SJSA1 (cell line): Measurements from ENCODE around the gene HOXB6. TPM values are rescaled to one million over a fixed set of nuclear protein-coding genes. Genes with fewer than 3 reads are reported as not detected.
A peak's percentile ranks its signal among the peaks of the same experiment; 100 is the strongest.

Source experiments
- DNase-seq, 2 experiments: peaks; one replicate each; pipeline ENCODE4 v3.0.0-alpha.2; 2015 to 2020; ENCODE audit warnings: low spot score in 2 of 2, low read depth in 1 of 2
- H3K27ac ChIP-seq: fragments of 250-450 bp; sonication (Bioruptor Pico); 2 replicates; pipeline ENCODE4 v1.5.1; 2020; ENCODE audit warnings: mild to moderate bottlenecking, moderate library complexity
- H3K27me3 ChIP-seq: fragments of 250-450 bp; sonication (Bioruptor Pico); replicated peaks from 2 replicates; pipeline ENCODE4 v1.5.1; 2020; ENCODE audit warnings: mild to moderate bottlenecking, moderate library complexity
- H3K36me3 ChIP-seq: fragments of 250-450 bp; sonication (Bioruptor Pico); 2 replicates; pipeline ENCODE4 v1.5.1; 2020; ENCODE audit warnings: mild to moderate bottlenecking
- H3K4me1 ChIP-seq: fragments of 250-450 bp; sonication (Bioruptor Pico); replicated peaks from 2 replicates; pipeline ENCODE4 v1.6.1; 2021; ENCODE audit warnings: mild to moderate bottlenecking
- H3K4me3 ChIP-seq: fragments of 250-450 bp; sonication (Bioruptor Pico); 2 replicates; pipeline ENCODE4 v1.5.1; 2020; ENCODE audit warnings: mild to moderate bottlenecking
- H3K9me3 ChIP-seq: fragments of 250-450 bp; sonication (Bioruptor Pico); replicated peaks from 2 replicates; pipeline ENCODE4 v1.5.1; 2020; ENCODE audit warnings: mild to moderate bottlenecking
- total RNA-seq: library from RNA; depleted of rRNA; stranded (reverse); fragments of >200 nt; shearing (Covaris generic); gene quantifications from 2 replicates; pipeline ENCODE4 v1.2.3, GENCODE V29; 2014

HOXB6 gene
- total RNA-seq, 1 experiment from 2014 or later: 4.8 TPM

DNA sequence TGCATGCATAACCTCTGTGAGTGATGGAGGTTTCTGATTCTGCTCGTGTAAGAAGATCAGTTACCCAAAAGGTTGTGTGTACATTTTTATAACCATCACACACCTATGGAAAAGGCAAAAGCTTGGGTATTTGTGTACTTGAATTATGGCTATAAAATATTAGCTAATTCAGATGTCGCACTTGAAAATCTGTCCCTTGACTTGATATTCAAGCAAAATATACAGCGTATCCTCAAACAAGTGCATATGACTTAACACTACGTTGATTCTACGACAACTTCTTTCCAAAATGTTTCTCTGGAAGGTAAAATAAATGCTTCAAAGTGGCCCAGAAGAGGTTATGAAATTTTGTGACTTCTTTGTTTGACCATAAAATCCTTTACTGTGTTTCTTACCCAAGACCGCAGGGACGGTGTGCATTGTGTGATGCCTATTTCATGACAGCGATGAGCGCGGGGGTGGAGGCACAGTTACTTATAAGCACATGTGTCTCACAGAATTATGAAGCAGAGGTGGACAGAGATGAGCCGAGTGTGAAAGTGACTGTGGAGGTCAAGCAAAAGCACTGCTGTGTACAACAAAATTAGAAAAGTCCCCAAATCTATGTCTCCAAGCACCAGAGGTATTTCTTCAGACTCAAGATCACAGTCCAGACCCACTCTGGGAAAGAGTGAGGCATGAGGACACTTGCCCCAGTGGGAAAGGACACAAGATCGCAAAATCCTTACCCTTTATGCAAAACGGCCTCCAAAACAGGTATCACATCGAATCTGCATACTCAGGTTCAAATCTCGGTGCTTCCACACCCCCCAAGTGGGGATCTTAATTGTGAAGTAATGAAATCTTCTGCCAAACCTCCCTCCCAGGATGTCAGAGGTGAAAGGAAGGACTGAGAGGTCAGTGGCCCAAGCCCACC, 25.5 kb upstream of the HOXB6 start:
- peaks cover 14% of the 10 kb centered on the region for H3K4me1 ChIP-seq
- H3K27ac ChIP-seq: no peak overlapping the region
- no peaks in the 10 kb centered on the region for H3K9me3 ChIP-seq
- H3K4me3 ChIP-seq: no peak overlapping the region
- no peaks in the 10 kb centered on the region for H3K36me3 ChIP-seq
- DNase-seq: no peak
- H3K27me3 ChIP-seq: peaks cover 98% of the 10 kb centered on the region

DNA sequence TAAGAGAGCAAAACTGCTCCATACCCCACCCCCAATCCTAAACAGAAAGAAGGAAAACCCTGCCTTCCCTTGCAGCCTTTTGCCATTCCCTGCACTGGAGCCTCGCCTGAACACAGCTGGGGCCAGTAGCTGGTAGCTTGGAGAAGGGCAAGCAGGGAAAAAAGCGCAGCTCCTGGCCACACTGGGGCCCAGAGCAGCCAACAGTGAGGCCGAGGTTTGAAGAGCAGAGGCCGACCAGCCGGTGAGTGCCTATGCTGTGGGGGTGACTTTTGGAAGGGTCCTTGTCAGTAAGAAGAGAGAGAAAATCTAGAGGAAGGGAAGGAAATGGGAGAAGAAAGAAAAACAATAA, 24.6 kb upstream of the HOXB6 start:
- Histone ChIP-seq H3K27ac (no peak overlapping the region), H3K9me3 (no peaks in the 10 kb centered on the region), H3K36me3 (no peaks in the 10 kb centered on the region), H3K27me3 (peaks cover 98% of the 10 kb centered on the region), H3K4me3 (no peak overlapping the region), H3K4me1 (peaks cover 20% of the 10 kb centered on the region)
- DNase-seq: no peak

GRCh38 chr17:48628649-48629410, 24.0 kb upstream of the HOXB6 start:
- peaks cover 20% of the 10 kb centered on the region for H3K4me1 ChIP-seq
- H3K27ac ChIP-seq: no peak overlapping the region
- H3K36me3 ChIP-seq: no peaks in the 10 kb centered on the region
- H3K9me3 ChIP-seq: no peaks in the 10 kb centered on the region
- peaks cover 98% of the 10 kb centered on the region for H3K27me3 ChIP-seq
- DNase-seq: no peak
- no peak overlapping the region for H3K4me3 ChIP-seq

DNA sequence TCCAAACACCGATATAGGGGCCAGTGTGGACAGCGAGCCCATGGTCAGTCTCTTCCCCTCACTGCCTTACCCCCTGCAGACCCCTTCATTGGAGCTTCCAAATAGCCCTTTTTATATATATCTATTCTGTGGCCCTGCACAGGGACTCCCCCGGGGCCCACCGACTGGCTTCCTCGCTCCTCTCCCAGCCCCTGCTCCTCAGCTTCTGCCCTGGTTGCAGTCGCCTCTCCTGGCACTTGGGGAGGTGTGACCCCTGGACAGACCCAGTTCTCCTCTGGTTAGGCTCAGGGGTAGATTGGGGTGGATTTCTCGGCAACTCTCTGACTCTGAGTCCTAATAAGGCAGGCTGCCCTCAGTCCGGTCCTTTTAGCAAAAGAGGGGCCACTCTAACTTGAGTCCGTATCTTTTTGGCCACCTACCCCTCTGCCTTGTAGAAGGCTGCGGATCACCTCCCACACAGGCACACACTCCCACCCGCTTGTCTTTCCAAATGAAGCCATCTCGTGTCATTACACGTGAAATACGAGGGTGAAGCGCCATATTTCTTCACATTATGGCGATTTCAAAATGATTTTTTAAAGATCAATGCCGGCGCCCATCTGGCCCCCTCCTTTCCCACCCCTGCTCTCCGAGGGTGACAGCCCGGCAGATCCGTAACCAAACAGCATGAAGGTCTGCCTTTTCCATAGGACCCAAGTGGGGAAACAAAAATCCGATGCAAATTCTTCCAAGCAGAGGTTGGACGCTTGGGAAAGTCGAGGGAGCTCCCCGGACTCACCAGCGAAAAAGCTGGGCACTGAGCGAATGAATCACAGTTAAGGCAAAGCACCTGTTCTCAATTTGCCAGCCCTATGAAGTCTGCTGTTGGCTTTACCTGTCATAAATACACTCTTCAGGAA, 23.1 kb upstream of the HOXB6 start:
- DNase-seq: no peak
- H3K27me3 ChIP-seq: peaks cover 98% of the 10 kb centered on the region
- H3K9me3 ChIP-seq: no peaks in the 10 kb centered on the region

GRCh38 chr17:48627118-48627597, 22.4 kb upstream of the HOXB6 start:
- H3K4me3 ChIP-seq: no peak overlapping the region
- no peaks in the 10 kb centered on the region for H3K36me3 ChIP-seq
- H3K27me3 ChIP-seq: peaks cover 98% of the 10 kb centered on the region
- no peak for DNase-seq
- no peaks in the 10 kb centered on the region for H3K9me3 ChIP-seq
- no peak overlapping the region for H3K27ac ChIP-seq
- peaks cover 20% of the 10 kb centered on the region for H3K4me1 ChIP-seq

More for the DNA sequence above, 23.1 kb upstream of the HOXB6 start:
- no peak overlapping the region for H3K4me3 ChIP-seq
- no peak overlapping the region for H3K27ac ChIP-seq
- peaks cover 20% of the 10 kb centered on the region for H3K4me1 ChIP-seq
- no peaks in the 10 kb centered on the region for H3K36me3 ChIP-seq

DNA sequence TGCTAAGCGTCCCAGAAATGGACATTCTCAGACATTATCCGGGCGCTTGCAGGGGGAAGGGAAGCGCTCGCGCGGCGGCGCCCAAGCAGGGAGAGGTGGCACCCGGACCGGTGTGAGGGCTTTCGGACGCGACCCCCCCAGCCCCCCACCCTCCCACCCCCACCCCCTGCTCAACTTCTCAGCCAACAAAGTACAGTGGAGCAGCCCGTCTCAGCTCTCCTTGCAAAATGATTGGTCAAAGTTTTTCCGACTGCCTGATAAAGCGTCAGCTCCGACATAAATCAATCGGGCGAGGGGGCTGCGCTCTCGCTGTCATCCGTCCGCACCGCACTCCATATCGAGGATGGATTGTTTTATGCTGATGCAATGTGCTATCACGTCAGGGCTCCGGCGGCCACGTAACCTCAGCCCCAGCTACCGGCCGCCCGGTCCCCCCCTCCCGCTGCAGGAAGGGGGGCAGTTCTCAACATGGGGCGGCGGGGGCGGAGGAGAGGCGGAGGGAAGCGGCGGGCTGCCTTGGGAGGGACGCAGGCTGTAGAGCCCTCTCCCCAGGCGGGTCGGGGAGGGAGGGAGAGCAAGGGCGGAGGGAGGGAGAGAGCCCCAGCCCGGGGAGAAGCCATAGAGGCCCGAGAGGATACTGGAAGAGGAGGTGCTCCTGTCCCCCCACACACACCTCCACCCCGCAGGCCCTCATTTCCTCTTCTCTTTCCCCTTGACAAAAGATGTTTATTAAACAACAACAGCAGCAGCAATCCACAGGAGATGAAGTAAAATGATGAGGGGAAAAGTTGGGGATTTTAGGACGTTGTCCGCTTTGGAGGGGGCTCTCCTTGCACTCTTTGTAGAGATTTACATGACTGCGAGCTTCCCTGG, 21.7 kb upstream of the HOXB6 start, which contains the start of gene HOXB9:
HOXB9 (minus strand) TSS at position 114 of the 873 bp plus-strand sequence; CDS start at position 25, 89 bp downstream.
- no peak for DNase-seq
- H3K27me3 ChIP-seq: peaks cover 98% of the 10 kb centered on the region
- no peaks in the 10 kb centered on the region for H3K36me3 ChIP-seq
- H3K4me3 ChIP-seq: peak within 1 kb of the TSS; percentile 25
- H3K27ac ChIP-seq: no peak within 1 kb of the TSS
- no peaks in the 10 kb centered on the region for H3K9me3 ChIP-seq
- H3K4me1 ChIP-seq: peaks cover 20% of the 10 kb centered on the region

DNA sequence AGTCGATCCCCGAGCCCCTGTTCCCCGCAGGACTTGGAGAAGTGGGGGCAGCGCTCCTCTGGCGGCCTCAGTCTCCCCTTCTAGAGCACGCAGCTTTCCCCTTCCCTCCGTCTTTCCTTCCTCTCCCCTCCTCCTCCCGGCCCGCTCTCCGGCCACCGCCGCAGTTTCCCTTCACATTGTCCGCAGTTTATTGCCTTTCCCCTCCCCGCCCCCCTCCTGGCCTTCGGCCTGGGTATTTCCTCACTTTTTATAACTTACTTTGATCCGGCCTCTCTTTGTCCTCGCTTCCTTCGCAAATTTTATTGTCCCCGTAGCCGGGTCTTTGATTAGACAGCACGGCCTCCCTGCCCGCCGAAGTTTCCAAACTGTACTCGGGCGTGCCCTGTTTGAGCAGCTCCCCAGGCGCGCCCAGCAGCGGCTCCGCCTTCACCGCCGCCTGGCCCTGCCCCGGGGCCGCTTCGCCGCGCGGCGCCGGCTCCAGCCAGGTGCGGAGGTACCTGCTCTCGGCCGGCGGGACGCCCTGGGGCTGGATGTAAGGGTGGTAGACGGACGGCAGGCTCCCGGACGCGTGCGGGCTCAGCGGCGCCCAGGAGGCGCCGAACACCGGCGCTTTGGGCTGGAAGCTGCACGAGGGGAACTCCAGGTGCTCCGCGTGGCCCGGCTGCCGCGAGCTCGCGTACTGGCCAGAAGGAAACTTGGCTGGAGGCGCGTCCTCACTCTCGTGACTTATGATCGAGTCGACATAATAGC, 20.9 kb upstream of the HOXB6 start:
- peak in 1 of 2 experiments; percentile 51 for DNase-seq
- H3K4me1 ChIP-seq: peaks cover 20% of the 10 kb centered on the region
- no peaks in the 10 kb centered on the region for H3K36me3 ChIP-seq
- peaks cover 98% of the 10 kb centered on the region for H3K27me3 ChIP-seq
- no peaks in the 10 kb centered on the region for H3K9me3 ChIP-seq
- H3K4me3 ChIP-seq: peak overlapping the region; percentile 25
- H3K27ac ChIP-seq: no peak overlapping the region

DNA sequence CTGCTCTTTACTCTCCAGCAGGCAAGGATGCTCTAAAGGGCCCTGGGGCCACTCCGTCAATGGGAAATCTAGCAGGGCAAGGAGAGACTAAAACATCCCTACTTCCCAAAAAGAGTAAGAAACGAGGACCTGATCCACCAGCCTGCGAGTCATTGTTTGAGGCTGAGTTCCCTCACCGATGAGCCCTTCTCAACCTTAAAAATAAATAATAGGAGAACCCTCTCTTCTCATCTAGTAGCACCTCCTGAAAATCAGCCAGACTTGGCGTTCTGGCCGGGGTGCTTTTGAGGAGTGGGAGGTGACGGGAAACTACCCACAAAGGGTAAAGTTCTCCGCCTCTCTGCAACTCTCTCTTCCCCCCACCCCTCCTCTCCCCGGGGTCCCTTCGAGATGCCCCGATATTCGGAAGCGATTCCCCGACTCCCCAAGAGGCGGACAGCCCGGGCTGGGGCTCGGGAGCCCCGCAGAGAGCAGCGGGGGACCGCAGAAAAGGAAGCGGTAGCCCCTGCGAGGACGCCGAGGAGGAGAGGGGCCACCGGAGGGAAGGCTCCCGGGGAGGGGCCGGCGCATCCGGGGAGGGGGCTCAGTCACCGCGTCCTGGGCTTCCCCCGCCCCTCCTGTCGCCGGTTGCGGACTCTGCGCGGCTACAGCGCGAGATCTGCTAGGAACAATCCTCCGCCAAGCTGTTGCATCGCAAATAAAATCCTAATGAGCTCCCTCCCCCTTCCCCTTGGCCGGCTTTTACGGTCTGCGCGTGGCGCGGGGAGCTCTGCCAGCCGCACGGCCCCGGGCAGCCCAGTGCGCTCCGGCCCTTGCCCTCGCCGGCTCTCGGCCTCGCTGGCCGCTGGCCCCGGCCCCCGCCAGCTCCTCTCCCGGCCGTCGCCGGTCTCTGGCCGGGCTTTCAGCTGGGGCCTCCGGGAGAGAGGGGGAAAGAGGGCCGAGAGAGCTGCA, 20.0 kb upstream of the HOXB6 start:
- Histone ChIP-seq H3K27me3 (peaks cover 98% of the 10 kb centered on the region), H3K36me3 (no peaks in the 10 kb centered on the region), H3K9me3 (no peaks in the 10 kb centered on the region), H3K4me3 (peak overlapping the region; percentile 25), H3K27ac (no peak overlapping the region), H3K4me1 (peaks cover 20% of the 10 kb centered on the region)
- peak in 1 of 2 experiments; percentile 50 for DNase-seq

DNA sequence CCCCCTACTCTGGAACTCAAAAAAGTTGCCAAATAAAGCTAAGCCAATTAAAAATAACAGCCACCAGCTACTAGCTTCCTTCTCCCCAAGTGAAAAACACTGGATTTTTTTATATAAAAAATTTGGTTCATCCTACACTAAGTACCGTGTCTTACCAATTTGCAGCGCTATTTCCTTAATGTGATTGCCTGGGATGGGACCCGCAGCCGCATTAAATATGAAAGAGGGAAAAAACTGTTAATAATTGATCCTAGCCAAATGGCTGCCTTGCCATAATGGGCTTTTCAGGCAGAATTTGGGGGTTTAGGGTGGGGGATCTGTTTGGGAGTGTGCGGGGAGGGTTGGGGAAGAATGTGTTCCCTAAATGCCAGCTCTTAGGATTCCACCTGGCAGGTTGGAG, 19.3 kb upstream of the HOXB6 start:
- no peak for DNase-seq
- Histone ChIP-seq H3K36me3 (no peaks in the 10 kb centered on the region), H3K27ac (no peak overlapping the region), H3K27me3 (peaks cover 98% of the 10 kb centered on the region), H3K4me1 (peaks cover 20% of the 10 kb centered on the region), H3K9me3 (no peaks in the 10 kb centered on the region), H3K4me3 (no peak overlapping the region)

- peaks cover 20% of the 10 kb centered on the region for H3K4me1 ChIP-seq
- no peak overlapping the region for H3K27ac ChIP-seq
- peaks cover 98% of the 10 kb centered on the region for H3K27me3 ChIP-seq
- no peak overlapping the region for H3K4me3 ChIP-seq
- H3K9me3 ChIP-seq: no peaks in the 10 kb centered on the region
- DNase-seq: no peak
- H3K36me3 ChIP-seq: no peaks in the 10 kb centered on the region
Measured at GRCh38 chr17:48623583-48623982, 18.8 kb upstream of the HOXB6 start.

GRCh38 chr17:48622857-48623256, 18.1 kb upstream of the HOXB6 start:
- no peaks in the 10 kb centered on the region for H3K36me3 ChIP-seq
- peaks cover 98% of the 10 kb centered on the region for H3K27me3 ChIP-seq
- H3K9me3 ChIP-seq: no peaks in the 10 kb centered on the region
- no peak overlapping the region for H3K27ac ChIP-seq
- DNase-seq: no peak
- peaks cover 20% of the 10 kb centered on the region for H3K4me1 ChIP-seq
- no peak overlapping the region for H3K4me3 ChIP-seq
